GM20000 (cell line): ENCODE measurements around the gene ERVW-1.
"Not testable (repeated sequence)": the region's sequence is repeated elsewhere in the genome, so short reads cannot be mapped to it uniquely, and the experiment has no call there.

Source experiments
- DNase-seq: peaks from one replicate; pipeline ENCODE4 v3.0.0; 2012; ENCODE audit warnings: low spot score
- TF ChIP-seq, protein P1 (sequence below): IDR thresholded peaks from 2 replicates; pipeline ENCODE4 v1.5.1; 2012; ENCODE audit warnings: mild to moderate bottlenecking, control low read depth; ENCODE audit errors: extremely low read depth, missing control alignments

ERVW-1 gene, protein sequence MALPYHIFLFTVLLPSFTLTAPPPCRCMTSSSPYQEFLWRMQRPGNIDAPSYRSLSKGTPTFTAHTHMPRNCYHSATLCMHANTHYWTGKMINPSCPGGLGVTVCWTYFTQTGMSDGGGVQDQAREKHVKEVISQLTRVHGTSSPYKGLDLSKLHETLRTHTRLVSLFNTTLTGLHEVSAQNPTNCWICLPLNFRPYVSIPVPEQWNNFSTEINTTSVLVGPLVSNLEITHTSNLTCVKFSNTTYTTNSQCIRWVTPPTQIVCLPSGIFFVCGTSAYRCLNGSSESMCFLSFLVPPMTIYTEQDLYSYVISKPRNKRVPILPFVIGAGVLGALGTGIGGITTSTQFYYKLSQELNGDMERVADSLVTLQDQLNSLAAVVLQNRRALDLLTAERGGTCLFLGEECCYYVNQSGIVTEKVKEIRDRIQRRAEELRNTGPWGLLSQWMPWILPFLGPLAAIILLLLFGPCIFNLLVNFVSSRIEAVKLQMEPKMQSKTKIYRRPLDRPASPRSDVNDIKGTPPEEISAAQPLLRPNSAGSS

DNA sequence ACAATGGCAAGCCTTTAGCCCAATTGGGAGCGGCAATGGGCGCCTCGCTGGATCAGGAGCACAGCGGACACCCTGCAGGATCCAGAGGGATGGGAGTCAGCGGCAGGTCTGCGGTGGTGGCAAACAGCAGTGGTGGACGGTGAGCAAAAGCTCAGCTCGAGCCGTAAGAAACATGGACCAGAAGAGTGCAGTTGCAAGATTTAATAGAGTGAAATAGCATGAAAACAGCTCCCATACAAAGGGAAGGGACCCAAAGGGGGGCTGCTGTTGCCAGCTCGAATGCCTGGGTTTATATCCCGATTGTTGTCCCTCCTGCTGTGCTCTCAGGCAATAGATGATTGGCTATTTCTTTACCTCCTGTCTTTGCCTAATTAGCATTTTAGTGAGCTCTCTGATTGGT, at the start of gene ERVW-1:
Gene ERVW-1 (minus strand): TSS at position 266 of the 400 bp plus-strand sequence. CDS start 7,565 bp downstream, outside the sequence.
- not testable (repeated sequence) for DNase-seq

DNA sequence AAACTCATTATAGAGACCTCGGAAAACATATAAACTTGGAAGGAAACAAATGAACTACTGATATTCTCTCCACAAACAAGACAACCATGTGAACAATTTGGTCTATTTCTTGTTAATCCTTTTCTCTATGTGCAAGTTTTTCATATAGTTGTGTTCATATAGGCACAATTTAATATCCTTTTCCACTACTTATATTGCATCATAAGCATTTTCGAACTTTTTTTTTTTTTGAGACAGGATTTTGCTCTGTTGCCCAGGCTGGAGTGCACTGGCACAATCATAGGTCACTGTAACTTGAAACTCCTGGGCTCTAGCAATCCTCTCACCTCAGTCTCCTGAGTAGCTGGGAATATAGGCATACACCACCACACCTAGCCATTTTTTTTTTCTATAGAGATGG, 45.4 kb upstream of the ERVW-1 start:
- DNase-seq: no peak
- TF ChIP-seq, protein P1, sequence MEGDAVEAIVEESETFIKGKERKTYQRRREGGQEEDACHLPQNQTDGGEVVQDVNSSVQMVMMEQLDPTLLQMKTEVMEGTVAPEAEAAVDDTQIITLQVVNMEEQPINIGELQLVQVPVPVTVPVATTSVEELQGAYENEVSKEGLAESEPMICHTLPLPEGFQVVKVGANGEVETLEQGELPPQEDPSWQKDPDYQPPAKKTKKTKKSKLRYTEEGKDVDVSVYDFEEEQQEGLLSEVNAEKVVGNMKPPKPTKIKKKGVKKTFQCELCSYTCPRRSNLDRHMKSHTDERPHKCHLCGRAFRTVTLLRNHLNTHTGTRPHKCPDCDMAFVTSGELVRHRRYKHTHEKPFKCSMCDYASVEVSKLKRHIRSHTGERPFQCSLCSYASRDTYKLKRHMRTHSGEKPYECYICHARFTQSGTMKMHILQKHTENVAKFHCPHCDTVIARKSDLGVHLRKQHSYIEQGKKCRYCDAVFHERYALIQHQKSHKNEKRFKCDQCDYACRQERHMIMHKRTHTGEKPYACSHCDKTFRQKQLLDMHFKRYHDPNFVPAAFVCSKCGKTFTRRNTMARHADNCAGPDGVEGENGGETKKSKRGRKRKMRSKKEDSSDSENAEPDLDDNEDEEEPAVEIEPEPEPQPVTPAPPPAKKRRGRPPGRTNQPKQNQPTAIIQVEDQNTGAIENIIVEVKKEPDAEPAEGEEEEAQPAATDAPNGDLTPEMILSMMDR: no peak

DNA sequence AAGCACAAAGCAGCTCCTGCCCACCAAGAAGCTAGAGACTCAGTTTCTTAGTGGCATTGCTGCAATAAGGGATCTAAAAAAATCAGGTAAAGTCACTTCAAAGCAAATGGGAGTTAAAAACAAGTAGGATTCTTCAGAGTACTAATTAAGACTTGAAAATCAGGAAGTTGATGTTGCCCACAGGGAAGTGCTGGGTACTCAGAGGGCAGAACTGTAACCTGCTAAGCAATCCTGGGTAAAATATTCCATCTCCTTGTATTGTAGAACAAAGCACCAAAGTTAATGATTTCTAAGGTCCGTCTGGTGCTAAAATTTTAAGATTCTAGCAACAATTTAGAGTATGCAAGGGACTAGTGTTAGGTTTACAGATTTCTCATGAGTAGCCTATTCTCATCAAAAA, 42.3 kb upstream of the ERVW-1 start:
- no peak for DNase-seq
- TF ChIP-seq, protein P1: no peak

DNA sequence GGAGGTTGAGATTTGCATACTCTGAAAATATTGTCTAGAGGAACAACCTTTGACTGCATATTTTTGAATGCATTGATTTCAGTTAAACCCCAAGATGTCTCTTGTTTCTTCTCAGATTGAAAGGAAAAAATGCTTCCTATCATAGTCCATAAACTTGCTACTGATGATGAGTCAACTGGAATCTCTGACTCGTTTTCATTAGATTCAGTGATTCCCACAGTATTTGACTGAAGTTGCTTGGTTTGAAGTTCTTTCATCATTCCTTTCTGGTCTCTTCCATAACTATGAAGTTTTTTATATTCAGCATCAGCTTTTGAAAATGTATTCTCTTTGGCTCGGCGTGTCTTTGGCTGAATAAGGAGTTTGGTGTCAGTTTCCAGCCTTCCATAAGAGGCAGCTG, 39.9 kb upstream of the ERVW-1 start:
- DNase-seq: no peak
- TF ChIP-seq, protein P1: no peak

DNA sequence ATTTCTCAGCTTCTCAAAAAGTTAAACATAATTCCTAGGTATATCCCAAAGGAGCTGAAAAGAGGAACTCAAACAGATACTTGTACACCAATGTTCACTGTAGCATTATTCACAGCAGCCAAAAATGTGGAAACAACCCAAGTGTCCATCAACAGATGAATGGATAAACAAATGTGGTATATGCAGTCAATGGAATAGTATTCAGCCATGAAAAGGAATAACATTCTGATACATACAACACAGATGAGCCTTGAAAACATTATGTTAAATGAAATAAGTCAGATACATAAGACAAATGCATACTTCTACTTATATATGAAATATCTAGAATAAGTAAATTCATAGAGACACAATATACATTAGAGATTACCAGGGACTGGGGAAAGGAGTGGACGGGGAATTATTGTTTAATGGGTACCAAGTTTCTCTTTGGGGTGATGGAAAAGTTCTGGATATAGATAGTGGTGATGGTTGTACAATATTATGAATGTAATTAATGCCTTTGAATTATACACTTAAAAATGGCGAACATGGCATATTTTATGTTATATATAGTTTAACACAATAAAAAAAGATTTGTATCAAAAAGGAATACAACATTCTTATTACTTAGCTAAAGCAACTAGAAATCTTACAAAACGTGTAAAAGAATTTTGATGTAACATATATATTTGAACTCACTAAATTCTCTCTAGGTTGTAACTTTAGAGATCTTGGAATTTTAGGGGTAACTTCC, 35.6 kb upstream of the ERVW-1 start:
- TF ChIP-seq, protein P1: no peak
- no peak for DNase-seq

DNA sequence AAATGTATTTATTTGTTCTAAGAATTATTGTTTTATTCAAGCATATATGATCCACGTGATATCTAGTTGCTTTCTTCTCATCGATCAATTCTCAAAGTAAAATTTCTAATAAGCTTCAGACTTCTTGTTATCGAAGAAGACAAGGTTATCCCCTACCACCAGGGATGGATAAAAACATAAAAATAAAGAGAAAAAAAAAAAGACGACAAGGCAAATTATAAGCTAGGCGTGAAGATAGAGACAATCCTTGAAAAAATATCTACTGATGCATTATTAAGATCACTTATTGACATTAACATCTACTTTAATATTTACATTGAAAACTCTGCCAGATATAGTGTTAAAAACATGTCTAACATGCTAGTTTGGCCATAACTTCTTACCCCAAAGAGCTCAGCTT, 31.2 kb upstream of the ERVW-1 start:
- no peak for DNase-seq
- TF ChIP-seq, protein P1: no peak

DNA sequence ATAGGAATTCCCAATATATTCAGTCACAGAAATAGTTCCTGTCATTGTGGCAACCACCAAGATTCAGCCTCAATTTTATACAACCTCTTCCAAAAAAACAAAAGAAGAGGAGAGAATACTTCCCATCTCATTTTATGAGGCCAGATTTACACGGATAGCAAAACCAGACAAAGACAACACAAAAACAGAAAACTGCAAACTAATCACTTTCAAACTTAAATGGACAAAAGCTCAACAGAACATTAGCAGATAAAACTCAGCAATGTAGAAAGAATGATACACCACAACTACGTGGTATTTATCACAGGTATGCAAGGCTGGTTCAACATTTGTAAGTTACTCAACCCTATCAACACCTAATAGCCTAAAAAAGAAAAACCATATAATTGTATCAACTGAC, 28.6 kb upstream of the ERVW-1 start:
- DNase-seq: no peak
- TF ChIP-seq, protein P1: no peak

DNA sequence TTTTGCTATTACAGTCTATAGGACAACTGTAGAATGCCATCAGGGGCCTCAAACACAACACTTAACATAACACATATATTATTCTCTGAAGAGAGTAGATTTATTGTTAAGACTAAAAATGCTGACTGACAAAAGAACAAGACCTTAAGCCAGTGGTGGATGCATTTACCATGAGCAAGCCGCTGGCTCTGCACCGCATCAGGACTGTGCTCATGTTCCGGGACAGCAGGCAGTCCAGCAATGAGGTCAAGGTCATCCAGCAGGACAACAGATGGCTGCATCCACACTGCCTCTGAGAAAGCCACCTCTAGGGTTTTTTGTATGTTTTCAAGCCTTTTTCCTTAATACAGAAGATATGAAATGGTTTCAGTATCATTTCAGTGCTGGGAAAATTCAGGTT, 26.8 kb upstream of the ERVW-1 start:
- no peak for DNase-seq
- TF ChIP-seq, protein P1: no peak
